ENCODE measurements around the gene HBD.
"Not testable (repeated sequence)": the region's sequence is repeated elsewhere in the genome, so short reads cannot be mapped to it uniquely, and the experiment has no call there.

The HBD gene

GRCh38 chr11:5234381-5234834 is at the start of gene HBD:
Gene HBD (minus strand): TSS chr11:5234483. CDS start chr11:5234433, 50 bp downstream.
- DNase-seq (ENCODE audit: low read depth in 2 of 2): no peak

GRCh38 chr11:5283882-5284281 is 49.6 kb upstream of the HBD start:
- no peak for DNase-seq (ENCODE audit: low read depth in 2 of 2)

DNA sequence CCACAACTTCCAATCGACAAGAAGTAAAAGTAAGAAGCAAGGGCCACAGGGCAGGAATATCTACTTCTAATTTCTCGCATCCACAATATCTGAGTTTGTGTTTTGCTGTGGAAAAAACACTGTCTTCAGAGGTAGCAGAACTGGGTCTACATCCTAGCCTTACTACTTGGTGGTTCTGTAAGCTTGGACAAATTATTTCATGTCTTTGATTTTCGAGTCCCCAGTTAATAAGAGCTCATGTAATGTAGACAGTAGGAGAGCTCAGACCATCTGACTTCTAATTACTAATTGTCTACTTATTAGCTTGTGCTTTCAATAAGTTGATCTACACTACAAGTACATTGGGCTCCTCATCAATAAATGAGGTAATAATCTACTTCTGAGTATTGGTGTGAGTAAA is 48.8 kb upstream of the HBD start:
- no peak for DNase-seq (ENCODE audit: low read depth in 2 of 2)

DNA sequence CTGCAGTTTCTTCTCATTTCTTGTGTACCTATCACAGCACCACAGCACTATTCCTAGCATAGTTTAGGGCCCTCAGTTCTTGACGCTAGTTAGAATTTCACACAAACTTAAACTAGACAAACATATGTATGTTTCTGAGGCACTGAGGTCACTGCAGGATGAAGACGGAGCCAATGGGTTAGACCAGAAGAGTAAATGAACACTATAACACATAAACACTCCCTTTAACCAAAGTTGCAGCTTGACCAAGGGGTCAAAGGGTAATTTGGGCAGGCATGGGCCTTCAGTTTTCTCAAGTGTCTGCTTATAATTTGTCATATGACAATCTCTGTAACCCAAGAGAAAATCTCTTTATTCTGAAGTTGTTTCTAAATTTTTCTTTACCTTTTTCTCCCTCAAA is 48.3 kb upstream of the HBD start:
- no peak for DNase-seq (ENCODE audit: low read depth in 2 of 2)

- DNase-seq (ENCODE audit: low read depth in 2 of 2): no peak
Measured at GRCh38 chr11:5281596-5281995, 47.3 kb upstream of the HBD start.

DNA sequence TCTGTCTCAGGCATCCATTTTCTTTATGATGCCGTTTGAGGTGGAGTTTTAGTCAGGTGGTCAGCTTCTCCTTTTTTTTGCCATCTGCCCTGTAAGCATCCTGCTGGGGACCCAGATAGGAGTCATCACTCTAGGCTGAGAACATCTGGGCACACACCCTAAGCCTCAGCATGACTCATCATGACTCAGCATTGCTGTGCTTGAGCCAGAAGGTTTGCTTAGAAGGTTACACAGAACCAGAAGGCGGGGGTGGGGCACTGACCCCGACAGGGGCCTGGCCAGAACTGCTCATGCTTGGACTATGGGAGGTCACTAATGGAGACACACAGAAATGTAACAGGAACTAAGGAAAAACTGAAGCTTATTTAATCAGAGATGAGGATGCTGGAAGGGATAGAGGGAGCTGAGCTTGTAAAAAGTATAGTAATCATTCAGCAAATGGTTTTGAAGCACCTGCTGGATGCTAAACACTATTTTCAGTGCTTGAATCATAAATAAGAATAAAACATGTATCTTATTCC is 46.4 kb upstream of the HBD start:
- peak in 1 of 2 experiments; percentile 0 for DNase-seq (ENCODE audit: low read depth in 2 of 2)

- DNase-seq (ENCODE audit: low read depth in 2 of 2): no peak
Measured at GRCh38 chr11:5279471-5280090, 45.3 kb upstream of the HBD start.

- DNase-seq (ENCODE audit: low read depth in 2 of 2): no peak
Measured at GRCh38 chr11:5277807-5278382, 43.6 kb upstream of the HBD start.

- no peak for DNase-seq (ENCODE audit: low read depth in 2 of 2)
Measured at GRCh38 chr11:5276697-5277096, 42.4 kb upstream of the HBD start.

- no peak for DNase-seq (ENCODE audit: low read depth in 2 of 2)
Measured at GRCh38 chr11:5275369-5276110, 41.3 kb upstream of the HBD start.

DNA sequence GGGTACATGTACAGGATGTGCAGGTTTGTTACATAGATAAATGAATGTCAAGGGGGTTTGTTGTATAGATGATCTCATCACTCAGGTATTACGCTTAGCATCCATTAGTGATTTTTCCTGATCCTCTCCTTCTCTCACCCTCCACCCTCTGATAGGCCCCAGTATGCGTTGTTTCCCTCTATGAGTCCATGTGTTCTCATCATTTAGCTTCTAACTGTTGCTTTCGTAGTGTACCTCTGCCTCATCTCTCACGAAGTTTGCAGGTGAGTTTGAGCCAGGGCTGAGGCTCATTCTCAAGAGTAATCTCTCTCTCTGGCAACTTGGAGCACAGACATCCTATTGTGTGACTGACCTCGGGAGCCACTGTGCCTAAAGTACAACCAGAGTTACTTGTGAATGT is 40.1 kb upstream of the HBD start:
- no peak for DNase-seq (ENCODE audit: low read depth in 2 of 2)

DNA sequence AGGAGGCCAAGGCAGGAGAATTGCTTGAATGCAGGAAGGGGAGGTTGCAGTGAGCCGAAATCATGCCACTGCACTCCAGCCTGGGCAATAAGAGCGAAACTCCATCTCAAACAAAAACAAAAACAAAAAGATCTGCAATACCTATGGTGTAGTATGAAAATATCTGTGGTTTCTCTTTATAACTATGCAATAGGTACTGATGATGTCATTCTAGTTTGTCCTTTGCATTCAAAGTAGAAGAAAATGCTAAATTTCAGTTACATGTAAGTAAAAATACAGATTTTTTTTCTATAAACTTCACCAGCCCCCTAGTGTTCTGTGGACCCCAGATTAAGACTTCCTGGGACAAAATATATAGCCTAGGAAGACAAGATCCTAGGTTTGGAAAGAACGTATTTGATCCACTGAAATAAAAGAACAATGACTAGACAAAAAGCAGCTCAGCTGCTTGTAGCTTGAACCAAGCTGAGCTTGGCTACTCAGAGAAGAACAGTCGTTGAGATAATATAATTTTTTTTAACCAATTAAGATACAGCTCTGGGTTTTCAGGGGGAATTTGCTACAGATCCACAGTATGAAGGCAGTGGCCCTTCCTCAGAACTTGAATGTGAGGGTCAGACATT is 38.2 kb upstream of the HBD start:
- no peak for DNase-seq (ENCODE audit: low read depth in 2 of 2)

GRCh38 chr11:5269715-5270147 is 35.4 kb upstream of the HBD start, which contains the start of gene HBE1:
Gene HBE1 (minus strand): TSS chr11:5269945. CDS start chr11:5269890, 55 bp downstream.
- no peak for DNase-seq (ENCODE audit: low read depth in 2 of 2)

DNA sequence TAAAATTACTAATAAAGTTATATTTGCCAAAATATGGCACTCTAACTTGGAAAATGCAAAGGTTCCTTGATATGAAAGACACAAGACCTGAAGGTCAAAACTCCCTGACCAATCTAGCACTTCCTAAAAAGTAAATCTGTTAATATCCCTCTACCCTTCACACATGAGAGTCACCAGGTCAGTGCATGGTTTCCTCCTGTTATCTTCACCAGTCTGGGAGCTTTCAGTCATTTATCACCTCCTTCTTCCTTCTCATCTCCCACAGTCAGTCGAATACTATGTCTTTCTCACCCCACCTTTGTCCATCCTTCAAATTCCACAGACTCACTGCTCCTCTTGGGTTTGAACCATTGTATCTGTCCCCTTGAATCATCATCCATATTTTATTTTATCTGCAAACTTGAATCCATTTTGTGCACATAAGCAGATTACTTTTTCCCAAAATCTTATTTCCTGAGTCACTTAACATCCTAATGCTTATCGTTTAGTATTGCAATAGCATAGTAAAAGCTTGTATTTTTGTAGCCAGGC is 32.8 kb upstream of the HBD start:
- no peak for DNase-seq (ENCODE audit: low read depth in 2 of 2)

GRCh38 chr11:5266609-5267008 is 32.3 kb upstream of the HBD start:
- no peak for DNase-seq (ENCODE audit: low read depth in 2 of 2)

DNA sequence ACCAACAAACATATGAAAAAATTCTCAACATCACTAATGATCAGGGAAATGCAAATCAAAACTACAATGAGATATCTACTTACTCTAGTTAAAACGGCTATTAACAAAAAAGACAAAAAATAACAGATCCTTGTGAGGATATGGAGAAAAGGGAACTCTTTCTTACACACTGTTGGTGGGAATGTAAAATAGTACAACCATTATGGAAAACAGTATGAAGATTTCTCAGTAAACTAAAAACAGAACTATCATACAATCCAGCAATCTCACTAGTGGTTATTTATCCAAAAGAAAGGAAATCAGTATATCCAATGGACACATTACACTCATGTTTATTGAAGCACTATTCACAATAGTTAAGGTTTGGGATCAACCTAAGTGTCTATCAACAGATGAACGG is 31.5 kb upstream of the HBD start:
- no peak for DNase-seq (ENCODE audit: low read depth in 2 of 2)

DNA sequence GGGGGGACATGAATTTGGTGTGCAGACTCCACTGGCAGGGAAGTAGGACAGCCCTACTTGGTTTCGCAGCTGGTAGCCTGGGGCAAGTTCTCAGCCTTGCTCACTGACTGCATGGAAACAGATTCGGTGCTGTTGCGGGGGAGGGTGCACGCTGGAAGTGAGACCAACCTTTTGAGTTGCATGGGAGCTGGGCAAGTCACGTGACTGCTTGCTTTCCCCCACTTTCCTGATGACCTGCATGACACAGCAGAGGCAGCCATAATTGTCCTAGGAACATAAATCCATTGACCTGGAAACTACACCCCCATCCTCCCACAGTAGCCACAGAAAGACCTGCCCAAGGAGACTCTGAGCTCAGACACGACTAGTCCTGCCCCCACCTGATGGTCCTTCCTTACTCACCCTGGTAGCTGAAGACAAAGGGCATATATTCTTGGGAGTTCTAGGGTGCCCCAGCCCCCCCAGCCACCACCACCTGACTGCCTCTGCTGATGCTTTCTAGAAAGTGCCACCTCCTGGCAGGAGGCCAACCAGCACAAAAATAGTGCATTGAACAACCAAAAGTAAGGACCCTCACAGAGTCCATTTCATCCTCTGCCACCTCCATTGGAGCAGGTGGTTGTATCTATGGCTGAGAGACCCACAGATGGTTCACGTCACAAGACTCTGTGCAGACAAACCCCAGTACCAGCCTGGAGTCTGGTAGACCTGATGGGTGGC is 24.4 kb upstream of the HBD start:
- no peak for DNase-seq (ENCODE audit: low read depth in 2 of 2)

- DNase-seq (ENCODE audit: low read depth in 2 of 2): no peak
Measured at GRCh38 chr11:5257296-5257695, 23.0 kb upstream of the HBD start.

- not testable (repeated sequence) for DNase-seq (ENCODE audit: low read depth in 2 of 2)
Measured at GRCh38 chr11:5254646-5255413, 20.5 kb upstream of the HBD start, which contains the start of gene HBG2. Gene HBG2 (minus strand): TSS chr11:5254781. CDS start chr11:5254728, 53 bp downstream.

DNA sequence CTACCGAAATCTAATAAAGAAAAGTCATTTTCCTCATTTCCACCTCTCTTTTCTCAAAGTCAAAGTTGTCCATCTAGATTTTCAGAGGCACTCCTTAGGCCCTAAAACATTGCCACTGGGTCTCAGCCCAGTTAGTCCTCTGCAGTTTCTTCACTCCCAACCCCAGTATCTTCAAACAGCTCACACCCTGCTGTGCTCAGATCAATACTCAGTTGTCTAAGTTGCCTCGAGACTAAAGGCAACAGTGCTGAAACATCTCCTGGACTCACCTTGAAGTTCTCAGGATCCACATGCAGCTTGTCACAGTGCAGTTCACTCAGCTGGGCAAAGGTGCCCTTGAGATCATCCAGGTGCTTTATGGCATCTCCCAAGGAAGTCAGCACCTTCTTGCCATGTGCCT is 19.7 kb upstream of the HBD start:
- not testable (repeated sequence) for DNase-seq (ENCODE audit: low read depth in 2 of 2)
